HCT116 (cell line): Measurements from ENCODE around the gene AKAP11. TPM values are rescaled to one million over a fixed set of nuclear protein-coding genes. Genes with fewer than 3 reads are reported as not detected.

Source experiments
- ATAC-seq: fragments of 200-7000 bp; cut with Tn5 transposase; 2 replicates; pipeline ENCODE4 v1.9.1; 2020; ENCODE audit warnings: mild to moderate bottlenecking, moderate library complexity
- BruUV-seq: library from RNA; stranded (reverse); fragments of 400-500 nt; replicated peaks from 2 replicates; lab custom pipeline; 2021; lab: Mats Ljungman, UMichigan
- CTCF ChIA-PET: fragments of 300-600 bp; sonication (Branson Sonifier 250); formaldehyde crosslinking; loops from one replicate; lab custom pipeline; 2021; ENCODE audit warnings: antibody characterized with exemption; lab: Charles Lee
- POLR2A ChIA-PET: fragments of 300-600, 350-600 bp; sonication (Branson Sonifier 250); formaldehyde crosslinking; loops from one replicate; lab custom pipeline; 2021; ENCODE audit warnings: antibody characterized with exemption; lab: Charles Lee
- RAD21 ChIA-PET, 2 experiments: fragments of 300-600 bp; sonication (Branson Sonifier 250); formaldehyde crosslinking; loops; one replicate each; lab custom pipeline; 2023; ENCODE audit warnings: low total read pairs in 2 of 2; ENCODE audit not compliant: uncharacterized antibody in 2 of 2, unreplicated experiment in 2 of 2, low non-redundant PET in 1 of 2; lab: Charles Lee
- DNase-seq: peaks from one replicate; pipeline ENCODE4 v3.0.0-alpha.2; 2010; ENCODE audit warnings: low read depth, low spot score
- H2AFZ ChIP-seq: fragments of 200-600 bp; shearing (Covaris generic), sonication (generic); 2 replicates; pipeline ENCODE4 v1.6.1; 2017; ENCODE audit warnings: low read depth, mixed run types, mixed read lengths, antibody characterized with exemption, low read length; ENCODE audit not compliant: poor library complexity, severe bottlenecking
- H3K27ac ChIP-seq: 2 replicates; pipeline ENCODE4 v1.5.1; 2012; ENCODE audit warnings: low read depth, low read length
- H3K27me3 ChIP-seq: fragments of 200-600 bp; sonication (generic); 2 replicates; pipeline ENCODE4 v1.6.1; 2016; ENCODE audit warnings: mixed run types, low read length, mixed read lengths; ENCODE audit not compliant: insufficient read depth
- H3K36me3 ChIP-seq, 2 experiments: fragments of 200-500 bp in 1 of 2; fragments of 200-600 bp in 1 of 2; sonication (Bioruptor generic) in 1 of 2; sonication (generic) in 1 of 2; 2 replicates each; pipeline versions ENCODE4 v1.5.1 to v1.6.1; 2014 to 2016; ENCODE audit warnings: low read length in 2 of 2, inconsistent platforms in 1 of 2, mixed read lengths in 1 of 2, mixed run types in 1 of 2; ENCODE audit not compliant: insufficient read depth in 2 of 2, control insufficient read depth in 1 of 2
- H3K4me1 ChIP-seq, 2 experiments: fragments of 200-600 bp in 1 of 2; sonication (generic) in 1 of 2; 2 replicates each; pipeline versions ENCODE4 v1.5.1 to v1.6.1; 2012 to 2017; ENCODE audit warnings: low read length in 2 of 2, inconsistent platforms in 1 of 2, mild to moderate bottlenecking in 1 of 2, mixed read lengths in 1 of 2, mixed run types in 1 of 2, moderate library complexity in 1 of 2; ENCODE audit not compliant: insufficient read depth in 2 of 2, control insufficient read depth in 1 of 2
- H3K4me2 ChIP-seq: fragments of 200-600 bp; sonication (generic); 2 replicates; pipeline ENCODE4 v1.6.1; 2017; ENCODE audit warnings: mixed run types, low read length, mixed read lengths
- H3K4me3 ChIP-seq, 2 experiments: fragments of 200-600 bp in 1 of 2; sonication (generic) in 1 of 2; replicated peaks in 1 of 2; 2 replicates each; pipeline ENCODE4 v1.5.1; 2011 to 2016; ENCODE audit warnings: low read length in 2 of 2, control low read depth in 1 of 2, low read depth in 1 of 2, mild to moderate bottlenecking in 1 of 2, mixed read lengths in 1 of 2, mixed run types in 1 of 2
- H3K79me2 ChIP-seq: fragments of 200-600 bp; sonication (generic); 2 replicates; pipeline ENCODE4 v1.6.1; 2017; ENCODE audit warnings: mild to moderate bottlenecking, mixed run types, low read length, moderate library complexity, mixed read lengths; ENCODE audit not compliant: insufficient read depth
- H3K9ac ChIP-seq: fragments of 200-600 bp; sonication (generic); 2 replicates; pipeline ENCODE4 v1.6.1; 2016; ENCODE audit warnings: low read length, mixed read lengths
- H3K9me2 ChIP-seq: fragments of 200-600 bp; sonication (generic), shearing (Covaris generic); 2 replicates; pipeline ENCODE4 v1.6.1; 2017; ENCODE audit warnings: mixed run types, mild to moderate bottlenecking, moderate library complexity; ENCODE audit not compliant: insufficient read depth
- H3K9me3 ChIP-seq, 2 experiments: fragments of 200-500 bp in 1 of 2; fragments of 200-600 bp in 1 of 2; sonication (Bioruptor generic) in 1 of 2; sonication (generic) in 1 of 2; 2 replicates each; pipeline ENCODE4 v1.6.1; 2014 to 2017; ENCODE audit warnings: low read length in 2 of 2, mixed read lengths in 2 of 2, inconsistent platforms in 1 of 2, low read depth in 1 of 2, mild to moderate bottlenecking in 1 of 2, mixed run types in 1 of 2, moderate library complexity in 1 of 2; ENCODE audit not compliant: control insufficient read depth in 1 of 2, insufficient read depth in 1 of 2
- H4K20me1 ChIP-seq: fragments of 200-600 bp; sonication (generic), shearing (Covaris generic); 2 replicates; pipeline ENCODE4 v1.6.1; 2017; ENCODE audit warnings: mixed run types, mild to moderate bottlenecking, moderate library complexity; ENCODE audit not compliant: insufficient read depth
- CBX3 ChIP-seq: IDR thresholded peaks from 2 replicates; pipeline ENCODE4 v1.6.1; 2012; ENCODE audit warnings: low read depth
- CEBPB ChIP-seq: IDR thresholded peaks from 2 replicates; pipeline ENCODE4 v1.6.1; 2012; ENCODE audit warnings: low read depth
- EZH2 ChIP-seq: fragments of 200-600 bp; sonication (generic); IDR thresholded peaks from 2 replicates; pipeline ENCODE4 v1.6.1; 2017; ENCODE audit warnings: antibody characterized with exemption, mixed run types
- EZH2phosphoT487 ChIP-seq: fragments of 200-600 bp; IDR thresholded peaks from 2 replicates; pipeline ENCODE4 v1.6.1; 2018; ENCODE audit warnings: antibody characterized with exemption, borderline replicate concordance
- FOSL1 ChIP-seq: IDR thresholded peaks from 2 replicates; pipeline ENCODE4 v1.6.1; 2012; ENCODE audit warnings: low read depth
- JUND ChIP-seq: IDR thresholded peaks from 2 replicates; pipeline ENCODE4 v1.6.1; 2012
- POLR2A ChIP-seq: IDR thresholded peaks from 2 replicates; pipeline ENCODE4 v1.7.0; 2011; ENCODE audit warnings: borderline replicate concordance; ENCODE audit not compliant: insufficient read depth, insufficient read length; ENCODE audit errors: extremely low read depth
- POLR2AphosphoS5 ChIP-seq: IDR thresholded peaks from 2 replicates; pipeline ENCODE4 v1.6.1; 2011; ENCODE audit warnings: mild to moderate bottlenecking, low read depth, low read length, moderate library complexity
- RAD21 ChIP-seq: IDR thresholded peaks from 2 replicates; pipeline ENCODE4 v1.6.1; 2012; ENCODE audit warnings: low read depth, mild to moderate bottlenecking
- REST ChIP-seq: IDR thresholded peaks from 2 replicates; pipeline ENCODE4 v1.6.1; 2012; ENCODE audit warnings: low read depth
- SIN3A ChIP-seq: IDR thresholded peaks from 2 replicates; pipeline ENCODE4 v1.6.1; 2012; ENCODE audit warnings: low read depth
- SP1 ChIP-seq: IDR thresholded peaks from 2 replicates; pipeline ENCODE4 v1.6.1; 2012; ENCODE audit warnings: low read depth
- SRF ChIP-seq: IDR thresholded peaks from 2 replicates; pipeline ENCODE4 v1.6.1; 2012; ENCODE audit warnings: low read depth
- YY1 ChIP-seq: IDR thresholded peaks from 2 replicates; pipeline ENCODE4 v1.6.1; 2011; ENCODE audit warnings: low read length, low read depth, moderate library complexity, mild to moderate bottlenecking; ENCODE audit not compliant: insufficient replicate concordance; ENCODE audit errors: extremely low read depth
- ZBTB33 ChIP-seq: IDR thresholded peaks from 2 replicates; pipeline ENCODE4 v1.6.1; 2011; ENCODE audit warnings: mild to moderate bottlenecking, low read length, moderate library complexity; ENCODE audit not compliant: insufficient replicate concordance; ENCODE audit errors: extremely low read depth
- ZNF274 ChIP-seq: fragments of 200-500 bp; sonication (Bioruptor generic); IDR thresholded peaks from 2 replicates; pipeline ENCODE4 v1.6.1; 2014; ENCODE audit warnings: mild to moderate bottlenecking, low read depth, low read length, inconsistent platforms
- intact Hi-C: fragments of 100-400 bp; cut with micrococcal nuclease; formaldehyde crosslinking; loops from 2 replicates; pipeline ENCODE4 v1.10.0; 2022
- total RNA-seq: library from RNA; stranded (reverse); gene quantifications from one replicate; pipeline ENCODE4 v1.2.1, GENCODE V29; 2021; ENCODE audit not compliant: unreplicated experiment
- TF ChIP-seq, protein P1 (sequence below): IDR thresholded peaks from 2 replicates; pipeline ENCODE4 v1.6.1; 2012

Gene AKAP11
- total RNA-seq, 1 experiment from 2014 or later, result 21.7 TPM

GRCh38 chr13:42283574-42283973, 11.6 kb downstream of the AKAP11 start:
- no peak for DNase-seq
- intact Hi-C loops, result no loop called here
- BruUV-seq, result no TSS peak
- no peak for ATAC-seq
- Histone ChIP-seq H3K9me2 (no peaks in the 10 kb centered on the region), H3K9ac (no peak overlapping the region), H3K9me3 (no peaks in the 10 kb centered on the region), H3K27me3 (no peaks in the 10 kb centered on the region), H4K20me1 (no peaks in the 10 kb centered on the region), H3K4me1 (no peaks in the 10 kb centered on the region), H3K79me2 (peaks cover 39% of the 10 kb centered on the region; the same call in 1 of the 2 replicates), H3K4me3 (no peak overlapping the region), H3K4me2 (no peak overlapping the region), H3K27ac (no peak overlapping the region), H3K36me3 (peaks cover 5% of the 10 kb centered on the region in 2 experiments; a peak in 2 of 4 replicates), H2AFZ (no peak overlapping the region)
- CTCF ChIA-PET, result no interaction called here
- RAD21 ChIA-PET, result no interaction called here
- TF ChIP-seq EZH2phosphoT487, result no peak
- TF ChIP-seq JUND, result no peak
- no peak for TF ChIP-seq CBX3
- no peak for TF ChIP-seq ZNF274
- TF ChIP-seq REST, result no peak
- TF ChIP-seq POLR2A, result no peak
- TF ChIP-seq CEBPB, result no peak
- TF ChIP-seq POLR2AphosphoS5, result no peak
- TF ChIP-seq FOSL1, result no peak
- no peak for TF ChIP-seq SIN3A
- TF ChIP-seq YY1, result no peak
- no peak for TF ChIP-seq RAD21
- TF ChIP-seq SP1, result no peak
- TF ChIP-seq ZBTB33, result no peak
- TF ChIP-seq SRF, result no peak
- TF ChIP-seq, protein P1, sequence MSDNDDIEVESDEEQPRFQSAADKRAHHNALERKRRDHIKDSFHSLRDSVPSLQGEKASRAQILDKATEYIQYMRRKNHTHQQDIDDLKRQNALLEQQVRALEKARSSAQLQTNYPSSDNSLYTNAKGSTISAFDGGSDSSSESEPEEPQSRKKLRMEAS, result no peak
- no peak for TF ChIP-seq EZH2
- POLR2A ChIA-PET, result no interaction called here
